ENCODE data around the gene LGALS3BP.
"Not testable (repeated sequence)": the region's sequence is repeated elsewhere in the genome, so short reads cannot be mapped to it uniquely, and the experiment has no call there.

The LGALS3BP gene

GRCh38 chr17:78979780-78980623 lies at the start of gene LGALS3BP:
Gene LGALS3BP (minus strand): TSS chr17:78979923. CDS start chr17:78977191, 2,732 bp downstream.
- DNase-seq, result no peak

- DNase-seq, result no peak
Measured at GRCh38 chr17:79028496-79029326, 49.0 kb upstream of the LGALS3BP start.

GRCh38 chr17:79027925-79028491 lies 48.3 kb upstream of the LGALS3BP start:
- DNase-seq, result no peak

GRCh38 chr17:79027274-79027924 lies 47.7 kb upstream of the LGALS3BP start:
- DNase-seq, result no peak

GRCh38 chr17:79026376-79027273 lies 46.9 kb upstream of the LGALS3BP start:
- no peak for DNase-seq

GRCh38 chr17:79024901-79025737 lies 45.4 kb upstream of the LGALS3BP start:
- no peak for DNase-seq

- DNase-seq, result no peak
Measured at GRCh38 chr17:79023886-79024771, 44.4 kb upstream of the LGALS3BP start, which contains the start of gene C1QTNF1. Gene C1QTNF1 (plus strand): TSS chr17:79024169. CDS start chr17:79043969, 19,800 bp downstream.

GRCh38 chr17:79023180-79023705 lies 43.5 kb upstream of the LGALS3BP start:
- DNase-seq, result no peak

GRCh38 chr17:79022507-79022991 lies 42.8 kb upstream of the LGALS3BP start:
- no peak for DNase-seq

GRCh38 chr17:79021929-79022328 lies 42.2 kb upstream of the LGALS3BP start:
- not testable (repeated sequence) for DNase-seq

- DNase-seq, result no peak
Measured at GRCh38 chr17:79020631-79021301, 41.0 kb upstream of the LGALS3BP start.

- peak; percentile 29 for DNase-seq
Measured at GRCh38 chr17:79019632-79020584, 40.2 kb upstream of the LGALS3BP start.

GRCh38 chr17:79019261-79019631 lies 39.5 kb upstream of the LGALS3BP start:
- no peak for DNase-seq

- no peak for DNase-seq
Measured at GRCh38 chr17:79018370-79018695, 38.6 kb upstream of the LGALS3BP start.

GRCh38 chr17:79017546-79018369 lies 38.0 kb upstream of the LGALS3BP start:
- DNase-seq, result no peak

GRCh38 chr17:79014158-79014758 lies 34.5 kb upstream of the LGALS3BP start:
- no peak for DNase-seq
